Esophagus muscularis mucosa (tissue), 3 donors: ENCODE data around the gene NOTCH4.

Experiments
- POLR2A ChIP-seq: fragments of 450-650 bp; IDR thresholded peaks from one replicate; pipeline ENCODE4 v1.6.1; 2017; ENCODE audit warnings: antibody characterized with exemption, moderate library complexity, mild to moderate bottlenecking, low read depth
- TF ChIP-seq, protein P1 (sequence below), 3 experiments: fragments of 200-600 bp in 2 of 3; fragments of 450-650 bp in 1 of 3; sonication (generic) in 2 of 3; IDR thresholded peaks; one replicate each; pipeline ENCODE4 v1.5.1; 2017 to 2019; ENCODE audit warnings: antibody characterized with exemption in 3 of 3, mild to moderate bottlenecking in 2 of 3, moderate library complexity in 1 of 3

DNA sequence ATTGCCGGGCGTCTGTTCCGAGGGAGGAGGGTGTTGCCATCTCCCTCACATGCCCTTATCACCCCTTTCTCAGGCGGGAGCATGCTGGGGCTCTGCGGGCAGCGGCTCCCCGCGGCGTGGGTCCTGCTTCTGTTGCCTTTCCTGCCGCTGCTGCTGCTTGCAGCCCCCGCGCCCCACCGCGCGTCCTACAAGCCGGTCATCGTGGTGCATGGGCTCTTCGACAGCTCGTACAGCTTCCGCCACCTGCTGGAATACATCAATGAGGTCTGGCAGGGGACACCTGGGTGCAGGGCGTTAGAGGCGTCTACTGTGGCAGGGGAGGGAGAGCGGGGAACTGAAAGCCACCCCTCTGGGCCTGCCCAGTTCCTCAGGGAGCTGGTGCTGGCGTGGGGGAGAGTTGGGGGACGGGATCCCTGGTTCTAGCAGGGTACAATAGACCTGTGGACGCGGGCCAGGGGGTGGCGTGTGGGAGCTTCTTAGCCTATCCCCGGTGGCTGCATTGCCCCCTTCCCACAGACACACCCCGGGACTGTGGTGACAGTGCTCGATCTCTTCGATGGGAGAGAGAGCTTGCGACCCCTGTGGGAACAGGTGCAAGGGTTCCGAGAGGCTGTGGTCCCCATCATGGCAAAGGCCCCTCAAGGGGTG is 69.2 kb downstream of the NOTCH4 start:
- TF ChIP-seq, protein P1, sequence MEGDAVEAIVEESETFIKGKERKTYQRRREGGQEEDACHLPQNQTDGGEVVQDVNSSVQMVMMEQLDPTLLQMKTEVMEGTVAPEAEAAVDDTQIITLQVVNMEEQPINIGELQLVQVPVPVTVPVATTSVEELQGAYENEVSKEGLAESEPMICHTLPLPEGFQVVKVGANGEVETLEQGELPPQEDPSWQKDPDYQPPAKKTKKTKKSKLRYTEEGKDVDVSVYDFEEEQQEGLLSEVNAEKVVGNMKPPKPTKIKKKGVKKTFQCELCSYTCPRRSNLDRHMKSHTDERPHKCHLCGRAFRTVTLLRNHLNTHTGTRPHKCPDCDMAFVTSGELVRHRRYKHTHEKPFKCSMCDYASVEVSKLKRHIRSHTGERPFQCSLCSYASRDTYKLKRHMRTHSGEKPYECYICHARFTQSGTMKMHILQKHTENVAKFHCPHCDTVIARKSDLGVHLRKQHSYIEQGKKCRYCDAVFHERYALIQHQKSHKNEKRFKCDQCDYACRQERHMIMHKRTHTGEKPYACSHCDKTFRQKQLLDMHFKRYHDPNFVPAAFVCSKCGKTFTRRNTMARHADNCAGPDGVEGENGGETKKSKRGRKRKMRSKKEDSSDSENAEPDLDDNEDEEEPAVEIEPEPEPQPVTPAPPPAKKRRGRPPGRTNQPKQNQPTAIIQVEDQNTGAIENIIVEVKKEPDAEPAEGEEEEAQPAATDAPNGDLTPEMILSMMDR (IDR thresholded peaks at IDR 0.05), result peak; percentile 62 to 74 (median 65)
- TF ChIP-seq POLR2A, result no peak
